Measurements from ENCODE around the gene SCLT1. TPM values are rescaled to one million over a fixed set of nuclear protein-coding genes. Genes with fewer than 3 reads are reported as not detected.

Gene SCLT1
- total RNA-seq, 2 donors from 2014 or later, result 6.9 to 8.9 TPM

- Histone ChIP-seq H3K36me3 (no peaks in the 10 kb centered on the region), H3K9me3 (no peaks in the 10 kb centered on the region), H3K27ac (no peak overlapping the region), H3K27me3 (no peaks in the 10 kb centered on the region), H3K4me1 (no peaks in the 10 kb centered on the region), H3K4me3 (no peak overlapping the region)
- TF ChIP-seq, protein P1, sequence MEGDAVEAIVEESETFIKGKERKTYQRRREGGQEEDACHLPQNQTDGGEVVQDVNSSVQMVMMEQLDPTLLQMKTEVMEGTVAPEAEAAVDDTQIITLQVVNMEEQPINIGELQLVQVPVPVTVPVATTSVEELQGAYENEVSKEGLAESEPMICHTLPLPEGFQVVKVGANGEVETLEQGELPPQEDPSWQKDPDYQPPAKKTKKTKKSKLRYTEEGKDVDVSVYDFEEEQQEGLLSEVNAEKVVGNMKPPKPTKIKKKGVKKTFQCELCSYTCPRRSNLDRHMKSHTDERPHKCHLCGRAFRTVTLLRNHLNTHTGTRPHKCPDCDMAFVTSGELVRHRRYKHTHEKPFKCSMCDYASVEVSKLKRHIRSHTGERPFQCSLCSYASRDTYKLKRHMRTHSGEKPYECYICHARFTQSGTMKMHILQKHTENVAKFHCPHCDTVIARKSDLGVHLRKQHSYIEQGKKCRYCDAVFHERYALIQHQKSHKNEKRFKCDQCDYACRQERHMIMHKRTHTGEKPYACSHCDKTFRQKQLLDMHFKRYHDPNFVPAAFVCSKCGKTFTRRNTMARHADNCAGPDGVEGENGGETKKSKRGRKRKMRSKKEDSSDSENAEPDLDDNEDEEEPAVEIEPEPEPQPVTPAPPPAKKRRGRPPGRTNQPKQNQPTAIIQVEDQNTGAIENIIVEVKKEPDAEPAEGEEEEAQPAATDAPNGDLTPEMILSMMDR (IDR thresholded peaks at IDR 0.05), result no peak
- no peak for DNase-seq (ENCODE audit: low spot score)
Observed at GRCh38 chr4:128958194-128958593, 135.1 kb downstream of the SCLT1 start.

DNA sequence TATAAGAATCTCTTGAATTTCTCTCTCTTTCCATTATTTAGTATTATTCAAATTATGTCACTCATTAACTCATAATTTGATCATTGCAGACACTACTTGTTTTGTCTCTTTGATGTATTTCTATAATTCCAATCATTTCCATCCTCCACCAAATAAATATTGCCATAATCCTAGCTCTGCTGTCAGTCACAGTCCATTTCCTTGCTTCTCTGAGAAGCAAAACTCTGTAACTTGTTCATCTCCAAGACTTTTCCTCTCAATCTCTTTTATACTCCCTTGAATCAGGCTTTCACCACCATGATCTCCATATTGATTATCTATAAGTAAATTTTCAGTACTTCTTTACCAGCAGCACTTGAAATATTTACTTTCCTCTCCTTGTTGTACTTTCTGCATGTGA is 135.9 kb downstream of the SCLT1 start:
- Histone ChIP-seq H3K4me1 (no peaks in the 10 kb centered on the region), H3K27ac (no peak overlapping the region), H3K27me3 (no peaks in the 10 kb centered on the region), H3K9me3 (no peaks in the 10 kb centered on the region), H3K4me3 (no peak overlapping the region), H3K36me3 (no peaks in the 10 kb centered on the region)
- no peak for DNase-seq (ENCODE audit: low spot score)
- TF ChIP-seq, protein P1 (IDR thresholded peaks at IDR 0.05), result no peak

DNA sequence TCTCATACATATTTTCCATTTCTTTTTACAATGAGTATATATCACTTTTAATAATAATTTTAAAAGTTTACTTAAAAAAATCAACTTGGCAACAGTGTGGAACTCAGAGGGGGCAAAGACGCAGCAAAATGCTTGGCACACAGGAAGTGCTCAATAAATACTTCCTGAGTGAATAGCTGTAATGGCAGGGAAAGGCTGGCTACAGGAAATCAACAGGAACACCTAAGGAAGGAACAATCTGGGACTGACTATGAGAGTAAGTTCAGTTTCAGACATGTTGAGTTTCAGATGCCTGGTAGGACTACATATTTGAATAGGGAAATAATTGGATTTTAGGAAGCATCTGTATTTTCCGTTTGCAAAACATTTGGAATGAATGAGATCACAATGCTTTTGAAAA is 137.6 kb downstream of the SCLT1 start:
- Histone ChIP-seq H3K9me3 (no peaks in the 10 kb centered on the region), H3K27me3 (no peaks in the 10 kb centered on the region), H3K36me3 (no peaks in the 10 kb centered on the region), H3K4me1 (no peaks in the 10 kb centered on the region), H3K4me3 (no peak overlapping the region), H3K27ac (no peak overlapping the region)
- DNase-seq (ENCODE audit: low spot score), result no peak
- TF ChIP-seq, protein P1 (IDR thresholded peaks at IDR 0.05), result no peak

GRCh38 chr4:128954941-128955340 is 138.4 kb downstream of the SCLT1 start:
- no peak for DNase-seq (ENCODE audit: low spot score)
- H3K9me3 ChIP-seq, result no peaks in the 10 kb centered on the region
- no peak overlapping the region for H3K27ac ChIP-seq
- no peaks in the 10 kb centered on the region for H3K27me3 ChIP-seq
- TF ChIP-seq, protein P1 (IDR thresholded peaks at IDR 0.05), result no peak
- H3K4me3 ChIP-seq, result no peak overlapping the region
- no peaks in the 10 kb centered on the region for H3K36me3 ChIP-seq
- no peaks in the 10 kb centered on the region for H3K4me1 ChIP-seq

GRCh38 chr4:128951316-128951715 is 142.0 kb downstream of the SCLT1 start:
- TF ChIP-seq, protein P1 (IDR thresholded peaks at IDR 0.05), result no peak
- no peak overlapping the region for H3K4me3 ChIP-seq
- no peaks in the 10 kb centered on the region for H3K9me3 ChIP-seq
- no peaks in the 10 kb centered on the region for H3K27me3 ChIP-seq
- no peak overlapping the region for H3K27ac ChIP-seq
- H3K4me1 ChIP-seq, result no peaks in the 10 kb centered on the region
- H3K36me3 ChIP-seq, result no peaks in the 10 kb centered on the region
- no peak for DNase-seq (ENCODE audit: low spot score)

DNA sequence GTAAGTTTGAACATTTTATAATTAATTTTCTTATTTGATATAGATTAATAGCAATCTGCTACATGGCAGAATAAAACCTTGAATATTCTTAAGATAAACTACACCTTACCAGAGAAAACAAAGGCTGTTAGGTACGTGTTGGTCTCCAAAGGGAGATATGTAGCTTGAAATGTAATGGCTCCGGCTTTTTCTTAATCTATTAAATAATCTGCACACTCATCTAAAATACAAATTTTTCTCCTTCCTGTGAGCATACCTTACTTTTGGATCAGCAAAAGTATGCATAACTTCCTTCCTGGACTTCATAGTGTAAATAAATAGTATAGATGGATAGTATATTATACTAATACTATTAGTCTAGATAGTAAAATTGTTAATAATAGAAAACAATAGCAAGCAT is 142.5 kb downstream of the SCLT1 start:
- no peak overlapping the region for H3K4me3 ChIP-seq
- no peaks in the 10 kb centered on the region for H3K36me3 ChIP-seq
- H3K27ac ChIP-seq, result no peak overlapping the region
- no peaks in the 10 kb centered on the region for H3K9me3 ChIP-seq
- DNase-seq (ENCODE audit: low spot score), result no peak
- TF ChIP-seq, protein P1 (IDR thresholded peaks at IDR 0.05), result no peak
- no peaks in the 10 kb centered on the region for H3K4me1 ChIP-seq
- no peaks in the 10 kb centered on the region for H3K27me3 ChIP-seq

Measured in right atrium auricular region (tissue), 2 donors.